ENCODE data around the gene DPYD. TPM values are rescaled to one million over a fixed set of nuclear protein-coding genes. Genes with fewer than 3 reads are reported as not detected.

DPYD gene
- total and polyA plus RNA-seq, 11 donors, result 2.6 to 38.4 (median 7.8) TPM

GRCh38 chr1:97377432-97378034, 543.3 kb downstream of the DPYD start:
- H3K36me3 ChIP-seq, result peaks cover 0 to 17% (median 0%) of the 10 kb centered on the region in 9 donors
- no peak overlapping the region for H3K4me3 ChIP-seq
- TF ChIP-seq CTCF (IDR thresholded peaks at IDR 0.05), result no peak
- no peak overlapping the region for H3K27ac ChIP-seq
- H3K27me3 ChIP-seq, result no peaks in the 10 kb centered on the region
- intact Hi-C loops (cut with DNase I), result no loop called here
- 59 to 82% (median 78%) methylated on average over 5 of the region's 5 CpGs for WGBS, 4 donors
- DNase-seq (no peak), ATAC-seq (no peak)
- H3K4me1 ChIP-seq, result no peaks in the 10 kb centered on the region
- H3K9me3 ChIP-seq, result no peaks in the 10 kb centered on the region

GRCh38 chr1:97373000-97373399, 547.8 kb downstream of the DPYD start:
- Histone ChIP-seq H3K27me3 (no peaks in the 10 kb centered on the region), H3K4me1 (no peaks in the 10 kb centered on the region), H3K4me3 (no peak overlapping the region), H3K9me3 (no peaks in the 10 kb centered on the region), H3K27ac (no peak overlapping the region), H3K36me3 (peaks cover 0 to 11% (median 0%) of the 10 kb centered on the region in 9 donors)
- intact Hi-C loops (cut with DNase I), result no loop called here
- WGBS, 4 donors, result 91 to 96% (median 94%) methylated on average over 5 of the region's 5 CpGs
- no peak for DNase-seq
- TF ChIP-seq POLR2A (IDR thresholded peaks at IDR 0.05) (no peak), CTCF (IDR thresholded peaks at IDR 0.05) (no peak)
- ATAC-seq, result no peak

GRCh38 chr1:97372531-97372930, 548.3 kb downstream of the DPYD start:
- no peak for ATAC-seq
- Histone ChIP-seq H3K9me3 (no peaks in the 10 kb centered on the region), H3K4me3 (no peak overlapping the region), H3K4me1 (no peaks in the 10 kb centered on the region), H3K27me3 (no peaks in the 10 kb centered on the region), H3K36me3 (peaks cover 0 to 11% (median 0%) of the 10 kb centered on the region in 9 donors), H3K27ac (no peak overlapping the region)
- intact Hi-C loops (cut with DNase I), result no loop called here
- no peak for TF ChIP-seq POLR2A (IDR thresholded peaks at IDR 0.05)
- no peak for DNase-seq
- 91 to 97% (median 93%) methylated on average over 1 of the region's 1 CpG for WGBS, 4 donors

GRCh38 chr1:97368296-97368695, 552.5 kb downstream of the DPYD start:
- Histone ChIP-seq H3K4me3 (no peak overlapping the region), H3K9me3 (peaks cover 0 to 2% (median 0%) of the 10 kb centered on the region in 12 donors), H3K4me1 (no peaks in the 10 kb centered on the region), H3K27ac (no peak overlapping the region), H3K36me3 (peaks cover 0 to 6% (median 0%) of the 10 kb centered on the region in 9 donors), H3K27me3 (no peaks in the 10 kb centered on the region)
- no peak for TF ChIP-seq POLR2A (IDR thresholded peaks at IDR 0.05)
- TF ChIP-seq CTCF (IDR thresholded peaks at IDR 0.05), result no peak
- no peak for ATAC-seq
- intact Hi-C loops (cut with DNase I), result no loop called here
- DNase-seq, result no peak
- WGBS, 4 donors, result 93 to 100% (median 97%) methylated on average over 1 of the region's 1 CpG

- no peak for TF ChIP-seq CTCF (IDR thresholded peaks at IDR 0.05)
- TF ChIP-seq POLR2A (IDR thresholded peaks at IDR 0.05), result no peak
- DNase-seq (no peak), ATAC-seq (no peak)
- Histone ChIP-seq H3K36me3 (peaks cover 0 to 6% (median 0%) of the 10 kb centered on the region in 9 donors), H3K27me3 (no peaks in the 10 kb centered on the region), H3K4me1 (no peaks in the 10 kb centered on the region), H3K9me3 (peaks cover 0 to 2% (median 0%) of the 10 kb centered on the region in 12 donors), H3K4me3 (no peak overlapping the region), H3K27ac (no peak overlapping the region)
- intact Hi-C loops (cut with DNase I), result no loop called here
- 66 to 76% (median 73%) methylated on average over 3 of the region's 3 CpGs for WGBS, 4 donors
Measured at GRCh38 chr1:97366984-97367383, 553.9 kb downstream of the DPYD start.
